H9 (cell line): ENCODE results near the gene NPR1. TPM values are rescaled to one million over a fixed set of nuclear protein-coding genes. Genes with fewer than 3 reads are reported as not detected.

Experiments
- DNase-seq: peaks from one replicate; pipeline ENCODE4 v3.0.0-alpha.2; 2017
- H2AFZ ChIP-seq: one replicate; pipeline ENCODE4 v1.6.1; 2013; ENCODE audit warnings: mild to moderate bottlenecking, low read length, control low read depth, moderate library complexity
- H2AK5ac ChIP-seq: 2 replicates; pipeline ENCODE4 v1.6.1; 2013; ENCODE audit warnings: low read length, control low read depth, mixed read lengths; ENCODE audit not compliant: insufficient read length
- H2BK120ac ChIP-seq: one replicate; pipeline ENCODE4 v1.6.1; 2013; ENCODE audit warnings: low read depth, mild to moderate bottlenecking, low read length, control low read depth, inconsistent platforms; ENCODE audit not compliant: poor library complexity, severe bottlenecking
- H2BK12ac ChIP-seq: 2 replicates; pipeline ENCODE4 v1.6.1; 2013; ENCODE audit warnings: low read length, control low read depth, mixed read lengths, low read depth; ENCODE audit not compliant: insufficient read length
- H2BK15ac ChIP-seq: 2 replicates; pipeline ENCODE4 v1.6.1; 2013; ENCODE audit warnings: low read depth, low read length, control low read depth
- H2BK20ac ChIP-seq: one replicate; pipeline ENCODE4 v1.6.1; 2013; ENCODE audit warnings: low read depth, mild to moderate bottlenecking, low read length, control low read depth, inconsistent platforms; ENCODE audit not compliant: poor library complexity, severe bottlenecking
- H2BK5ac ChIP-seq: 2 replicates; pipeline ENCODE4 v1.6.1; 2013; ENCODE audit warnings: low read length, control low read depth, mixed read lengths; ENCODE audit not compliant: insufficient read length
- H3K14ac ChIP-seq: 2 replicates; pipeline ENCODE4 v1.6.1; 2013; ENCODE audit warnings: low read length, control low read depth; ENCODE audit not compliant: insufficient read depth
- H3K18ac ChIP-seq: 2 replicates; pipeline ENCODE4 v1.6.1; 2013; ENCODE audit warnings: low read depth, mild to moderate bottlenecking, mixed read lengths, low read length, control low read depth; ENCODE audit not compliant: insufficient read length
- H3K23ac ChIP-seq: 2 replicates; pipeline ENCODE4 v1.6.1; 2013; ENCODE audit warnings: low read length, control low read depth, mixed read lengths, low read depth; ENCODE audit not compliant: insufficient read length
- H3K23me2 ChIP-seq: 2 replicates; pipeline ENCODE4 v1.6.1; 2013; ENCODE audit warnings: low read depth, mild to moderate bottlenecking, mixed read lengths, low read length, control low read depth; ENCODE audit not compliant: insufficient read length, poor library complexity, severe bottlenecking
- H3K27ac ChIP-seq: 2 replicates; pipeline ENCODE4 v1.5.1; 2013; ENCODE audit warnings: low read length, control low read depth, mixed read lengths, low read depth; ENCODE audit not compliant: insufficient read length
- H3K27me3 ChIP-seq: 2 replicates; pipeline ENCODE4 v1.6.1; 2013; ENCODE audit warnings: low read length, control low read depth, inconsistent platforms; ENCODE audit not compliant: insufficient read depth
- H3K4ac ChIP-seq: 2 replicates; pipeline ENCODE4 v1.6.1; 2013; ENCODE audit warnings: low read depth, mild to moderate bottlenecking, control low read depth, inconsistent platforms, low read length, moderate library complexity
- H3K4me1 ChIP-seq: 2 replicates; pipeline ENCODE4 v1.6.1; 2013; ENCODE audit warnings: low read length, control low read depth, inconsistent platforms; ENCODE audit not compliant: insufficient read depth
- H3K4me2 ChIP-seq: 2 replicates; pipeline ENCODE4 v1.6.1; 2013; ENCODE audit warnings: low read length, control low read depth, mixed read lengths; ENCODE audit not compliant: insufficient read length, insufficient read depth
- H3K56ac ChIP-seq: 2 replicates; pipeline ENCODE4 v1.6.1; 2013; ENCODE audit warnings: low read depth, mild to moderate bottlenecking, mixed read lengths, low read length, control low read depth; ENCODE audit not compliant: insufficient read length
- H3K79me1 ChIP-seq: 2 replicates; pipeline ENCODE4 v1.6.1; 2013; ENCODE audit warnings: low read depth, mild to moderate bottlenecking, moderate library complexity, low read length, control low read depth, inconsistent platforms; ENCODE audit not compliant: insufficient read depth, poor library complexity, severe bottlenecking
- H3K79me2 ChIP-seq: 2 replicates; pipeline ENCODE4 v1.6.1; 2013; ENCODE audit warnings: low read length, control low read depth, inconsistent platforms; ENCODE audit not compliant: insufficient read depth
- H3K9ac ChIP-seq: 2 replicates; pipeline ENCODE4 v1.6.1; 2013; ENCODE audit warnings: low read length, control low read depth, mixed read lengths; ENCODE audit not compliant: insufficient read length; ENCODE audit errors: extremely low read depth
- H3K9me3 ChIP-seq: one replicate; pipeline ENCODE4 v1.6.1; 2013; ENCODE audit warnings: low read depth, low read length, inconsistent platforms; ENCODE audit not compliant: control insufficient read depth
- H3T11ph ChIP-seq: one replicate; pipeline ENCODE4 v1.6.1; 2013; ENCODE audit warnings: mild to moderate bottlenecking, low read length, control low read depth, inconsistent platforms
- H4K20me1 ChIP-seq: one replicate; pipeline ENCODE4 v1.6.1; 2013; ENCODE audit not compliant: control insufficient read depth, insufficient read length, insufficient read depth
- H4K5ac ChIP-seq: 2 replicates; pipeline ENCODE4 v1.6.1; 2013; ENCODE audit warnings: low read depth, mild to moderate bottlenecking, mixed read lengths, low read length, control low read depth; ENCODE audit not compliant: insufficient read length
- H4K8ac ChIP-seq: replicated peaks from 2 replicates; pipeline ENCODE4 v1.6.1; 2013; ENCODE audit warnings: low read length, control low read depth, mixed read lengths, low read depth; ENCODE audit not compliant: insufficient read length
- H4K91ac ChIP-seq: 2 replicates; pipeline ENCODE4 v1.6.1; 2013; ENCODE audit warnings: low read depth, mild to moderate bottlenecking, moderate library complexity, mixed read lengths, low read length, control low read depth; ENCODE audit not compliant: insufficient read length
- H3K27ac Mint-ChIP-seq, 3 experiments: 2 replicates in 2 of 3; 3 replicates in 1 of 3; pipeline ENCODE4 v1.8.0; 2020 to 2021; ENCODE audit warnings: mixed read lengths in 3 of 3, mild to moderate bottlenecking in 1 of 3, moderate library complexity in 1 of 3
- H3K27me3 Mint-ChIP-seq: 2 replicates; pipeline ENCODE4 v1.8.0; 2021; ENCODE audit warnings: low read depth, mild to moderate bottlenecking, moderate library complexity, mixed read lengths
- H3K36me3 Mint-ChIP-seq, 3 experiments: 2 replicates in 2 of 3; 3 replicates in 1 of 3; pipeline ENCODE4 v1.8.0; 2020 to 2021; ENCODE audit warnings: low read depth in 3 of 3, mixed read lengths in 3 of 3; ENCODE audit not compliant: insufficient read depth in 1 of 3
- H3K4me1 Mint-ChIP-seq, 2 experiments: 2 replicates each; pipeline ENCODE4 v1.8.0; 2020; ENCODE audit warnings: mixed read lengths in 2 of 2
- H3K4me3 Mint-ChIP-seq, 2 experiments: 2 replicates in 1 of 2; 3 replicates in 1 of 2; pipeline ENCODE4 v1.8.0; 2020 to 2021; ENCODE audit warnings: mild to moderate bottlenecking in 2 of 2, mixed read lengths in 2 of 2, moderate library complexity in 1 of 2
- H3K9me3 Mint-ChIP-seq, 2 experiments: 2 replicates in 1 of 2; 3 replicates in 1 of 2; pipeline ENCODE4 v1.8.0; 2020; ENCODE audit warnings: mild to moderate bottlenecking in 2 of 2, mixed read lengths in 2 of 2, moderate library complexity in 1 of 2
- WGBS: extraction: QIAGEN DNeasy Blood & Tissue Kit; methylation state at CpG from one replicate; pipeline ENCODE4 v1.1.7; 2013; ENCODE audit warnings: missing lambda C conversion rate, low lambda C conversion rate, mixed read lengths; ENCODE audit not compliant: insufficient read length; ENCODE audit errors: extremely low coverage; 5-methylcytosine and 5-hydroxymethylcytosine counted together
- total RNA-seq: library from RNA; stranded (reverse); gene quantifications from 2 replicates; pipeline ENCODE4 v1.2.1, GENCODE V29; 2021
- TF ChIP-seq, protein P1 (sequence below): fragments of 200-600 bp; sonication (generic); conservative IDR thresholded peaks from 3 replicates; pipeline ENCODE4 v1.8.0; 2021; ENCODE audit warnings: antibody characterized with exemption, mild to moderate bottlenecking

Gene NPR1
- total RNA-seq, 1 experiment from 2014 or later = 8.6 TPM

DNA sequence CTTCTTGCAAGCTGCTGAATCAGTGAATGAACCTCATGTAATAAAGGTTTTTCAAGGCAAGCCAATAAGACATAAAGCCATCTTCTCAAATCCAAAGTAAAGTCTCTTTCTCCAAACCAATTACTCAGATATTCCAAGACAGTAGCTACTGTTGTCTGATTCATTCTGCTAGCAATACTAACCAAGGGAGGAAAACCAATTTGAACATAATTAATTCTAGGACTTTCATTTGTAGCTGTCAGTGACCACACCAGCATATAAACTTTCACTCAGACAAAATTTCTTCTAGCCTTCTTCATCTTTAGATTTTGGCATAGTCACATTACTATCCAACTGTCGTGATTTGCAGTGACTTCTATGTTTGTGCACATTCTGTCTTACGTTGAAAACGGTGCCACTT lies 38.8 kb downstream of the NPR1 start:
- H3K4me3 Mint-ChIP-seq = no peak overlapping the region
- no peak overlapping the region for H2BK20ac ChIP-seq
- H3K27ac Mint-ChIP-seq = no peak overlapping the region
- H3K27me3 ChIP-seq = no peaks in the 10 kb centered on the region
- H2BK5ac ChIP-seq = no peak overlapping the region
- H3K56ac ChIP-seq = no peak overlapping the region
- no peaks in the 10 kb centered on the region for H3K4me1 ChIP-seq
- H3K23ac ChIP-seq = no peak overlapping the region
- H3K79me1 ChIP-seq = no peaks in the 10 kb centered on the region
- no peaks in the 10 kb centered on the region for H3K9me3 Mint-ChIP-seq
- H2BK12ac ChIP-seq = no peak overlapping the region
- WGBS = no CpG with 5 or more reads among the region's 3 CpGs
- H3K9ac ChIP-seq = no peak overlapping the region
- no peak overlapping the region for H3K4ac ChIP-seq
- no peak overlapping the region for H3K14ac ChIP-seq
- no peaks in the 10 kb centered on the region for H3K27me3 Mint-ChIP-seq
- no peak overlapping the region for H2BK15ac ChIP-seq
- no peaks in the 10 kb centered on the region for H3K9me3 ChIP-seq
- no peak overlapping the region for H3K18ac ChIP-seq
- H3K4me1 Mint-ChIP-seq = peaks cover 4 to 5% of the 10 kb centered on the region in 2 experiments; a peak in 2 of 4 replicates
- H3K79me2 ChIP-seq = no peaks in the 10 kb centered on the region
- H3K4me2 ChIP-seq = no peak overlapping the region
- no peaks in the 10 kb centered on the region for H3K36me3 Mint-ChIP-seq
- H2BK120ac ChIP-seq = no peak overlapping the region
- H3K27ac ChIP-seq = no peak overlapping the region
- H4K91ac ChIP-seq = no peak overlapping the region
- H4K8ac ChIP-seq = no peak overlapping the region
- H3K23me2 ChIP-seq = no peaks in the 10 kb centered on the region
- H4K20me1 ChIP-seq = no peaks in the 10 kb centered on the region
- TF ChIP-seq, protein P1, sequence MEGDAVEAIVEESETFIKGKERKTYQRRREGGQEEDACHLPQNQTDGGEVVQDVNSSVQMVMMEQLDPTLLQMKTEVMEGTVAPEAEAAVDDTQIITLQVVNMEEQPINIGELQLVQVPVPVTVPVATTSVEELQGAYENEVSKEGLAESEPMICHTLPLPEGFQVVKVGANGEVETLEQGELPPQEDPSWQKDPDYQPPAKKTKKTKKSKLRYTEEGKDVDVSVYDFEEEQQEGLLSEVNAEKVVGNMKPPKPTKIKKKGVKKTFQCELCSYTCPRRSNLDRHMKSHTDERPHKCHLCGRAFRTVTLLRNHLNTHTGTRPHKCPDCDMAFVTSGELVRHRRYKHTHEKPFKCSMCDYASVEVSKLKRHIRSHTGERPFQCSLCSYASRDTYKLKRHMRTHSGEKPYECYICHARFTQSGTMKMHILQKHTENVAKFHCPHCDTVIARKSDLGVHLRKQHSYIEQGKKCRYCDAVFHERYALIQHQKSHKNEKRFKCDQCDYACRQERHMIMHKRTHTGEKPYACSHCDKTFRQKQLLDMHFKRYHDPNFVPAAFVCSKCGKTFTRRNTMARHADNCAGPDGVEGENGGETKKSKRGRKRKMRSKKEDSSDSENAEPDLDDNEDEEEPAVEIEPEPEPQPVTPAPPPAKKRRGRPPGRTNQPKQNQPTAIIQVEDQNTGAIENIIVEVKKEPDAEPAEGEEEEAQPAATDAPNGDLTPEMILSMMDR = no peak
- H2AFZ ChIP-seq = no peak overlapping the region
- no peak overlapping the region for H2AK5ac ChIP-seq
- no peak overlapping the region for H4K5ac ChIP-seq
- no peak overlapping the region for H3T11ph ChIP-seq
- DNase-seq = no peak
